ENCODE data around the gene ASMT. TPM values are rescaled to one million over a fixed set of nuclear protein-coding genes. Genes with fewer than 3 reads are reported as not detected.

Gene ASMT
- total and polyA plus RNA-seq, 5 donors: not detected

DNA sequence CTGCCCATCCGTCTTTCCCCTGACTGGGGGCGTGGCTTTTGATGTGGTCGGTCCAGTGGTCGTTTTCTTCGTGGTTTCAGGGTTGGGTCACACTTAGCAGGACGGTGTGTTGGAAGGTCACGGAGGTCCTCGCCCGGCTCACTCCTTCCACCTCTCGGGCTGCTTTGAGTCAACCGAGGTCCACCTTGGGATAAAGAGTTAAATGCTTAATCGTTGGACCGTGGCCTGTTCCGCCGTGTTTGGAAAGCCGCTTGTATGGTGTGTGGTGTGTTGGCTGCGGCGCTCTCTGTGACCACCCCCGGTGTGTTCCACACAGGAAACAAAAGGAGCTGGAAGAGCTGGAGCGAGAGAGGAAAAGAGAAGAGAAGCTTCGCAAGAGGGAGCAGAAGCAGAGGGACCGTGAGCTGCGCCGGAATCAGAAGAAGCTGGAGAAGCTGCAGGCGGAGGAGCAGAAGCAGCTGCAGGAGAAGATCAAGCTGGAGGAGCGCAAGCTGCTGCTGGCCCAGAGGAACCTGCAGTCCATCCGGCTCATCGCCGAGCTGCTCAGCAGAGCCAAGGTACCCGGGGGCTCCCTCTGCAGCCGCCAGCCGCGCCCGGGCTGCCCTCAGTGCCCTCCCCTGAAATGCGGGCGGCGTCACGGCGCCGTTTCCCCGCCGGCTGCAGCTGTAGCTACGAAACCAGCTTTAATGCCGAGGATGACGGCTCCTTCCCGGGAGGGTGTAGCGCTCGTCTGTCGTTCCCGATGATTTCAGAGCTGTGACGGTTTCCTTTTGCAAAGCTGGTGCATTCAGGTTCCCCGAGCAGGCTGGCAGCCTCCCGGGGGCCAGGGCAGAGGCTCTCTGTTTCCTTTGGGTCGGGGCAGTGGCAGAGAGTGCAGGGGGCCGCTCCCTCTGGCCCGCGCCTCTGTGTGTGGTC lies 15.7 kb upstream of the ASMT start:
- Histone ChIP-seq H3K9me3 (ENCODE audit: control insufficient read depth, low read length) (no peaks in the 10 kb centered on the region), H3K27me3 (ENCODE audit: control insufficient read depth, insufficient read depth) (no peaks in the 10 kb centered on the region), H3K27ac (ENCODE audit: low read length) (no peak overlapping the region), H3K4me1 (ENCODE audit: control insufficient read depth, insufficient read depth, low read length) (no peaks in the 10 kb centered on the region), H3K4me3 (ENCODE audit: low read length) (no peak overlapping the region)
- intact Hi-C loops (cut with DNase I): no loop called here
- no peak for ATAC-seq
- whole genome bisulfite sequencing: 89% methylated on average over 57 of the region's 57 CpGs
- no peak for DNase-seq

DNA sequence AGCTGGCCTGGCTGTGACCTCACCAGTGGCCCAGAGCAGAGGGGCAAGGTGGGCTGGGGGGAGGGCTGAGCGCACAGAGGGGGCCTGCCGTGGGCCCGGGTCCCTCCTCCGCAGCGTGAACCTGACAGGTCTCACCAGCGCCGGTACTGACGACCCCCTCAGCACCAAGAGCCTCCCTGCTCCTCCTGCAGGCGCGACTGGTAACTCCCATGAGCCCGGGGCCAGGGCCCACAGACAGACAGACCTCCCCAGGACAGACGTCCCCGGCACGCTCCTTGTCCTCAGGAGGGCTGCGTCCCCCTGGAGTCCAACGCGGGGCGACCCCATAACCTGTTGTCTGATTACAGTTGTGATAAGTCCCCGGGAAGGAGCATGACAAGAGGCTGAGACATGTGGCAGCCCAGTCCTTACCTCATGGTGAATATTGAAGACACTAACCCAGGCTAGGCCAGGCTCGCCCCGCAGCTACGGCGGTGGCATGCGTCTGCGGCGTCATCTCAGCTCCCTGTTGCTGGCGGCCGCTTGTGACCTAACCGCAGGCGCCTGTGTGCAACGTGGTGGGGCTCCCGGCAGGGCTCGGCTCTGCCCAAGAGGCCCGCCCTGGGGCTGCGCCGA lies 15.0 kb upstream of the ASMT start:
- 95% methylated on average over 36 of the region's 36 CpGs for WGBS
- ATAC-seq (no peak), DNase-seq (no peak)
- H3K4me1 ChIP-seq (ENCODE audit: control insufficient read depth, insufficient read depth, low read length): no peaks in the 10 kb centered on the region
- no peak overlapping the region for H3K27ac ChIP-seq (ENCODE audit: low read length)
- no peak overlapping the region for H3K4me3 ChIP-seq (ENCODE audit: low read length)
- intact Hi-C loops (cut with DNase I): no loop called here
- no peaks in the 10 kb centered on the region for H3K27me3 ChIP-seq (ENCODE audit: control insufficient read depth, insufficient read depth)
- no peaks in the 10 kb centered on the region for H3K9me3 ChIP-seq (ENCODE audit: control insufficient read depth, low read length)

DNA sequence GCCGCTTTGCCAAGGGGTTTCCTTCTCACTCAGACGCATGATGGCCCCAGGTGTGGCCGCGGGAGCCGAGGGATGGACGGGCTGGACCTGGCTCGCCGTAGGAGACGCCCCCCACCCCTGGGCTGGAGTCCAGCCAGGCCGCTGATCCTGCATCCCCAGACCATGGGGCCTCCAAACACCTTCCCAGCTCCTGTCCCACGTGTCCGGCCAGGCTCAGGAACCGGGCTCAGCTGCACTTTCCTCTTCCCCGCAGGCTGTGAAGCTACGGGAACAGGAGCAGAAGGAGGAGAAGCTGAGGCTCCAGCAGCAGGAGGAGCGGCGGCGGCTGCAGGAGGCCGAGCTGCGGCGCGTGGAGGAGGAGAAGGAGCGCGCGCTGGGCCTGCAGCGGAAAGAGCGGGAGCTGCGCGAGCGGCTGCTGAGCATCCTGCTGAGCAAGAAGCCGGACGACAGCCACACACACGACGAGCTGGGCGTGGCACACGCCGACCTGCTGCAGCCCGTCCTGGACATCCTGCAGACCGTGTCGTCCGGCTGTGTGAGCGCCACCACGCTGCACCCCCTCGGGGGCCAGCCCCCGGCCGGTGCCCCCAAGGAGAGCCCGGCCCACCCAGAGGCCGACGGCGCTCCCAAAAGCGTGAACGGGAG lies 14.3 kb upstream of the ASMT start:
- WGBS: 98% methylated on average over 52 of the region's 52 CpGs
- no peaks in the 10 kb centered on the region for H3K4me1 ChIP-seq (ENCODE audit: control insufficient read depth, insufficient read depth, low read length)
- intact Hi-C loops (cut with DNase I): no loop called here
- no peak overlapping the region for H3K4me3 ChIP-seq (ENCODE audit: low read length)
- H3K27me3 ChIP-seq (ENCODE audit: control insufficient read depth, insufficient read depth): no peaks in the 10 kb centered on the region
- no peaks in the 10 kb centered on the region for H3K9me3 ChIP-seq (ENCODE audit: control insufficient read depth, low read length)
- H3K27ac ChIP-seq (ENCODE audit: low read length): no peak overlapping the region
- DNase-seq: peak in 1 of 3 donors; percentile 56
- peak in 1 of 2 donors; percentile 10 for ATAC-seq

DNA sequence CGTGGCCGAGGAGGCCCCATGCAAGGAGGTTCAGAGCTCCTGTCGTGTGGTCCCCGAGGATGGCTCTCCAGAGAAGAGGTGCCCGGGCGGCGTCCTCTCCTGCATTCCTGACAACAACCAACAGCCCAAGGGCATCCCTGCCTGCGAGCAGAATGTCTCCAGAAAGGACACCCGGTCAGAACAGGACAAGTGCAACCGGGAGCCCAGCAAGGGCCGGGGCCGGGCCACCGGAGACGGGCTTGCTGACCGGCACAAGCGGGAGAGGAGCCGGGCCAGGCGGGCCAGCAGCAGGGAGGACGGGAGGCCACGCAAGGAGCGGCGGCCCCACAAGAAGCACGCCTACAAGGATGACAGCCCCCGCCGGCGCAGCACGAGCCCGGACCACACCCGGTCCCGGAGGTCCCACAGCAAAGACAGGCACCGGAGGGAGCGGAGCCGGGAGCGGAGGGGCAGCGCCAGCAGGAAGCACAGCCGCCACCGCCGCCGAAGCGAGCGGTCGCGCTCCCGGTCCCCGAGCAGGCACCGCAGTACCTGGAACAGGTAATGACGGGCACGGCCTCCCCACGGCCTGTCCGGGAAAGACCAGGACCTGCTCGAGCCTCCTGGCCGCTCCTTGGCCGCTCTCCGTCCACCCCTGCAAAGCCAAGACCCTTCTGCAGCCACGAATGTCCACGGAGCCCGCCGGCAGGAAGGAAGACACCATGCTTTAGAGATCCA lies 13.7 kb upstream of the ASMT start:
- intact Hi-C loops (cut with DNase I): no loop called here
- H3K27ac ChIP-seq (ENCODE audit: low read length): no peak overlapping the region
- no peaks in the 10 kb centered on the region for H3K4me1 ChIP-seq (ENCODE audit: control insufficient read depth, insufficient read depth, low read length)
- peak in 1 of 2 donors; percentile 8 for ATAC-seq
- no peak for DNase-seq
- no peak overlapping the region for H3K4me3 ChIP-seq (ENCODE audit: low read length)
- H3K27me3 ChIP-seq (ENCODE audit: control insufficient read depth, insufficient read depth): no peaks in the 10 kb centered on the region
- H3K9me3 ChIP-seq (ENCODE audit: control insufficient read depth, low read length): no peaks in the 10 kb centered on the region
- 97% methylated on average over 58 of the region's 58 CpGs for WGBS

DNA sequence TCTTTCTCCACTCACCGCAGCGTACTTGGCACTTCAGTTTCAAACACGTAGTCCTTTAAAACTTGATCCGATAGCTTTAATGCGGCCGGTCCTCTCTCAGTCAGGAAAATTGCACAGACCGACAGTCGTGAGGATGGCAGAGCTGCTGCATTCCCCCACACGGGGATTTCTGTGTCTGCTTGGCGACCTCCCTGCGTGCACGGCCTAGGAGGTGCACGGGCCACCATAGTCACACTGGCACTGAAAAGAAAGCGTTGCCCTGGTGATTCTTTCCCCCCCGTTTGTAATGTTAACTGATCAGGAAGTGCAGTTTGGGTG lies 13.1 kb upstream of the ASMT start:
- intact Hi-C loops (cut with DNase I): no loop called here
- Histone ChIP-seq H3K27ac (ENCODE audit: low read length) (no peak overlapping the region), H3K4me3 (ENCODE audit: low read length) (no peak overlapping the region), H3K9me3 (ENCODE audit: control insufficient read depth, low read length) (no peaks in the 10 kb centered on the region), H3K27me3 (ENCODE audit: control insufficient read depth, insufficient read depth) (no peaks in the 10 kb centered on the region), H3K4me1 (ENCODE audit: control insufficient read depth, insufficient read depth, low read length) (no peaks in the 10 kb centered on the region)
- ATAC-seq (no peak), DNase-seq (no peak)
- 91% methylated on average over 15 of the region's 15 CpGs for WGBS

DNA sequence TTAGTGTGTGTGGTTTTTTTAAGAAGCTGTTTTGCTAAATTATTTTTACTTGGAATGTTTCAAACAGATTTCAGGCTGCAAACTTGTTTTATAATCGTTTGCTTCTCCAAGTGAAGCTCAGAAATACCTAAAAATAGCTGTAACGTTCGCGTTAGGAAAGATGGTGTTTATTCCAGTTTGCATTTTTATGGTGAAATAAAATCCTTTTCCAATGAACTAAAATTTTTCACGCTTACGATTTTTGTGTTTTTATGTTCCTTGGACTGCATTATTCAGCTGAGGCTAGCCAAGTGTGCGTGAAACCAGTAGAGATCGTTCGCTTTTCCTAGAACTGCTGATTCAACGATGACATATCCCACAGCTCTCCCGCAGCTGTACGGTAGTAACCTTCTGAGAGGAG lies 12.6 kb upstream of the ASMT start:
- Histone ChIP-seq H3K4me1 (ENCODE audit: control insufficient read depth, insufficient read depth, low read length) (no peaks in the 10 kb centered on the region), H3K27me3 (ENCODE audit: control insufficient read depth, insufficient read depth) (no peaks in the 10 kb centered on the region), H3K27ac (ENCODE audit: low read length) (no peak overlapping the region), H3K9me3 (ENCODE audit: control insufficient read depth, low read length) (no peaks in the 10 kb centered on the region), H3K4me3 (ENCODE audit: low read length) (no peak overlapping the region)
- DNase-seq (no peak), ATAC-seq (no peak)
- intact Hi-C loops (cut with DNase I): no loop called here
- 98% methylated on average over 12 of the region's 12 CpGs for WGBS

DNA sequence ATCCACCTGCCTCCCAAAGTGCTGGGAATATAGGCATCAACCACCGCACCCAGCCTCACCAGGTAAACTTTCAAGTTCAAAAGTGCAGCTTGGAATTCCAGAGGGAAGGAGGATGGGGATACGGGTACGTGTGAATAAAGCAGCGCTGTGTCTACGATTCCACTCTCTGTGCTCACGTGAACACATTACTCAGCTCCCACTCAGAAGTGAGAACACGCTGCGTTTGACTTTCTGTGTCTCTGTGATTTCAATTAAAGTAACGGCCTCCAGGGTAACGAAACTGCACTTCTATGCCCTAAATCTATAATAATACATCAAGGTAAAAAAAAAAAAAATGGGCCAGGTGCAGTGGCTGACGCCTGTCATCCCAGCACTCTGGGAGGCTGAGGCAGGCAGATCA lies 8.4 kb upstream of the ASMT start:
- intact Hi-C loops (cut with DNase I): no loop called here
- Histone ChIP-seq H3K4me1 (ENCODE audit: control insufficient read depth, insufficient read depth, low read length) (no peaks in the 10 kb centered on the region), H3K9me3 (ENCODE audit: control insufficient read depth, low read length) (no peaks in the 10 kb centered on the region), H3K27ac (ENCODE audit: low read length) (no peak overlapping the region), H3K27me3 (ENCODE audit: control insufficient read depth, insufficient read depth) (no peaks in the 10 kb centered on the region), H3K4me3 (ENCODE audit: low read length) (no peak overlapping the region)
- ATAC-seq (no peak), DNase-seq (no peak)
- 95% methylated on average over 11 of the region's 11 CpGs for WGBS

DNA sequence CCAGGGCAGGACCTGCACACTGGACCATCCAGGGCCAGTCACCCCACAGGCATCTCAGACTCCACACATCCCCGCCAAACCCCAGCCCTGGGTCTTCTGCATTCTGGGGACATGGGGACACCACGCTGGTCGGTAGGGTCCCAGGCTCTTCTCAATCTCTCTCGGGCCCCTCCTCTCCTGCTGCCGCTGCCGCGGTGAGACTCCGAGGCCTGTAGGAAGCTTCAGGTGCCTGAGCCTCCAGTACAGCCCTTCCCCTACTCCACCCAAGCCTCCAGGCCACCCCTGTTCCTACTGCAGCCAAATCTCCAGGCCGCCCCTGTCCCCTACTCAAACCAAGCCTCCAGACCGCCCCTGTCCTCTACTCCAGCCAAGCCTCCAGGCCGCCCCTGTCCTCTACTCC lies 5.5 kb upstream of the ASMT start:
- ATAC-seq: peak in 1 of 2 donors; percentile 10
- no peak for DNase-seq
- intact Hi-C loops (cut with DNase I): no loop called here
- H3K4me3 ChIP-seq (ENCODE audit: low read length): no peak overlapping the region
- H3K27me3 ChIP-seq (ENCODE audit: control insufficient read depth, insufficient read depth): no peaks in the 10 kb centered on the region
- no peaks in the 10 kb centered on the region for H3K4me1 ChIP-seq (ENCODE audit: control insufficient read depth, insufficient read depth, low read length)
- H3K9me3 ChIP-seq (ENCODE audit: control insufficient read depth, low read length): no peaks in the 10 kb centered on the region
- 94% methylated on average over 10 of the region's 11 CpGs for WGBS
- no peak overlapping the region for H3K27ac ChIP-seq (ENCODE audit: low read length)

DNA sequence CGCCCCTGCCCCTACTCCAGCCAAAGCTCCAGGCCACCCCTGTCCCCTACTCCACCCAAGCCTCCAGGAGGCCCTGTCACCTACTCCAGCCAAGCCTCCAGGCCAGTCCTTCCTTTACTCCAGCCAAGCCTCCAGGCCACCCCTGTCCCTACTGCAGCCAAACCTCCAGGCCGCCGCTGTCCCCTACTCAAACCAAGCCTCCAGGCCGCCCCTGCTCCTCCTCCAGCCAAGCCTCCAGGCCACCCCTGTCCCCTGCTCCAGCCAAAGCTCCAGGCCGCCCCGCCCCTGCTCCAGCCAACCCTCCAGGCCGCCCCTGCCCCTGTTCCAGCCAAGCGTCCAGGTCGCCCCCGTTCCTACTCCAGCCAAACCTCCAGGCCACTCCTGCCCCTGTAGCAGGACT lies 5.1 kb upstream of the ASMT start:
- no peaks in the 10 kb centered on the region for H3K27me3 ChIP-seq (ENCODE audit: control insufficient read depth, insufficient read depth)
- intact Hi-C loops (cut with DNase I): no loop called here
- no peaks in the 10 kb centered on the region for H3K9me3 ChIP-seq (ENCODE audit: control insufficient read depth, low read length)
- WGBS: 86% methylated on average over 9 of the region's 10 CpGs
- ATAC-seq (peak; percentile 65 to 68), DNase-seq (peak in 2 of 3 donors; percentile 54 to 83)
- H3K4me1 ChIP-seq (ENCODE audit: control insufficient read depth, insufficient read depth, low read length): no peaks in the 10 kb centered on the region
- H3K27ac ChIP-seq (ENCODE audit: low read length): no peak overlapping the region
- no peak overlapping the region for H3K4me3 ChIP-seq (ENCODE audit: low read length)

DNA sequence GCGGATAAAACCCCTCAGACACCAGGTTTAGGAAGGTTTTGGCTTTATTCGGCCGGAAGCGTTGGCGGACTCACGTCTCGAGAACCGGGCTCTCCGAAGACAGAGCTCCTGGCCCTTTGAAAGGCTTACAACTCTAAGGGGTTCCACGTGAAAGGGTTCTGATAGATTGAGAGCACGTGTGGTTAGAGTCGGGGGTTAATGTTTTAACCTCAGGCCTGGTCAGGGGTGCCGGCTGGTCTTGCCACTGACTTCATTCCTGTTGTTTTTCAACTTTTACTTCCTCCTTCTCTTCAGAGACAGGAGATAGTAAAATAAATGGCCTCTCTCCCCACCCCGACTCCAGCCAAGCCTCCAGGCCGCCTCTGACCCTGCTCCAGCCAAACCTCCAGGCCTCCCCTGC lies 4.7 kb upstream of the ASMT start:
- intact Hi-C loops (cut with DNase I): no loop called here
- no peak for ATAC-seq
- no peaks in the 10 kb centered on the region for H3K4me1 ChIP-seq (ENCODE audit: control insufficient read depth, insufficient read depth, low read length)
- no peak for DNase-seq
- H3K27me3 ChIP-seq (ENCODE audit: control insufficient read depth, insufficient read depth): no peaks in the 10 kb centered on the region
- H3K9me3 ChIP-seq (ENCODE audit: control insufficient read depth, low read length): no peaks in the 10 kb centered on the region
- WGBS: 75% methylated on average over 15 of the region's 15 CpGs
- H3K27ac ChIP-seq (ENCODE audit: low read length): no peak overlapping the region
- H3K4me3 ChIP-seq (ENCODE audit: low read length): no peak overlapping the region

DNA sequence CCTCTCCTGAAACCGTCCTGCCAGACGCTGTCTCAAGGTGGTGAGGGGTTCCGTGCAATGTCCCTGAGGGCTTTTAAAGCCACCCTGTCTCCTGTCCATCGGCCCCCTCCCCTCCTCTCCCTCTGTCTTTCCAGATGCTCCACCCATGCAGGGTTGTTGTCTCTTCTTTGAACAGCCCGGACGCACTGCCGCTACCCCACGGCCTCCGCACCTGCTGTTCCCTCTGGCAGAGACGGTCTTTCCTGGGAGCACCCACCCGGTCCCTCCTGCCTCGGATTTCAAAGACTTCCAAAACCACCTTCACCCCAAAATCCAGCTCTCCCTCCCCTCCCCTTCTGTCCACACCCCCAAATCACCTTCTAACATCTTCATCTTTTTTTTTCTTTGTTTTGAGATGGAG lies 4.1 kb upstream of the ASMT start:
- 79% methylated on average over 12 of the region's 12 CpGs for WGBS
- no peaks in the 10 kb centered on the region for H3K9me3 ChIP-seq (ENCODE audit: control insufficient read depth, low read length)
- no peaks in the 10 kb centered on the region for H3K4me1 ChIP-seq (ENCODE audit: control insufficient read depth, insufficient read depth, low read length)
- ATAC-seq: no peak
- intact Hi-C loops (cut with DNase I): no loop called here
- no peaks in the 10 kb centered on the region for H3K27me3 ChIP-seq (ENCODE audit: control insufficient read depth, insufficient read depth)
- no peak for DNase-seq
- no peak overlapping the region for H3K27ac ChIP-seq (ENCODE audit: low read length)
- H3K4me3 ChIP-seq (ENCODE audit: low read length): no peak overlapping the region

All from right cardiac atrium (tissue), 5 donors.